CD4-positive, alpha-beta T cell treated with Interleukin-21 for 1 hour (primary cell): ENCODE results near the gene ITGA2.

Experiments used
- DNase-seq: peaks from one replicate; pipeline ENCODE4 v3.0.0-alpha.2; 2020

The ITGA2 gene

DNA sequence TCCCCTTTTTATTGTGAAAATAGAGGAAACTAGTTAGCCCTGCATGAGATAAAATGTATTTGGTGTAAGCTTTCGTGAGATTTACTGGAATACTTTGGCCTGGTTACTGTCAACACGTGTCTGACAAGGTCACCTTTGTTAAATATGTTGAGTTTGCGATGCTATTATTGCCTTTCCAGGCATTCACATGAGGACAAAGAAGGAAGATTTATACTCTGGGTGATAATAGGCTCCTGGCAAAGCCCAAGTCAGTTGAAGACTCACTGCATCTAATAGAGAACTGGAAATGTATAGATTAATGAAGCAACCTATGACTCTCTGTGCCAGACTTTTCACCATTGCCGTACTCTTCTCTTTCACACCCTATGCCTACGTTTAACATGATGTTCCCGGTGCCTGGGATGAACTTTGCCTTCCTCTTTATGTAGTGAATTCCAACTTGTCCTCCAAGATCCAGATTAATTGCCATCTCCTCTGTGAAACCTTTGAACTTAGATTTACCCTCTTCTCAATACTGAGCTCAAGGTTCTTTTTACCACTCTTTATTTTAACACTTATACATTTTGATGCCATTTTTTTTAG, 33.9 kb downstream of the ITGA2 start:
- DNase-seq, result no peak

DNA sequence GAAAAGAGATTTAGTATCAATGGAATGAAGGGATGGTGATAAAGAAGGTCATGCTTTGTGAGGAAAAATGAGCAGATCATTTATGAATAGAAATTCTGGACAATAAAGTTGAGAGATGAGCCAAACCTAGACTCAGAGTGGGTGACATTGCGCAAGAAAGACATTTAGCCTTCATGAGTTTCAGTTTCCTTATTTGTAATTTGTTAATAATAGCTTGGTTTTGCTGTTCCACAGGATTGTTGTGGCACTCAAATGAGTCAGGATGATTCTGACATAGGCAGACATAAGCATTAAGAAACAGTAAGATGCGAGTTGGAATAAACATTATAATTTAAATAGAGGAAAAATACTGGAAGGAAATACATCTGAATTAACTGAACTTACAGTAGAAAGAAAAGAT, 34.8 kb downstream of the ITGA2 start:
- DNase-seq, result no peak

DNA sequence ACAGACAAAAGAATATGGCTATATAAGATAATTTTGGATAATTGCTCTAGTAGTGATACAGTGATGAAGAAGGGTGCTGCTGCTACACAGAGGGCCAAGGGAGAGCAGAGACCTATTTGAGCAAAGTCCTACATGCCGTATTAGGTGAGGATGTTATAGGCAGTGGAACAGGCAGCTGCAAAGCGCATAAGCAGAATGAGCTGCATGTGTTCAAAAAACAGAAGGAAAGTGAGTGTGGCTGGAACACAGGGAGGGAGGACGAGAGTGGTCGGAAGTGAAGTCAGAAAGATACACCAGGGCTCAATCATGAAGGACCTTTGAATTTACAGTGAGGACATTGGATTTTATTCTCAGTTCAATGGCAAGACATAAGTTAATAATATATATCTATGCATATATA, 35.4 kb downstream of the ITGA2 start:
- no peak for DNase-seq

DNA sequence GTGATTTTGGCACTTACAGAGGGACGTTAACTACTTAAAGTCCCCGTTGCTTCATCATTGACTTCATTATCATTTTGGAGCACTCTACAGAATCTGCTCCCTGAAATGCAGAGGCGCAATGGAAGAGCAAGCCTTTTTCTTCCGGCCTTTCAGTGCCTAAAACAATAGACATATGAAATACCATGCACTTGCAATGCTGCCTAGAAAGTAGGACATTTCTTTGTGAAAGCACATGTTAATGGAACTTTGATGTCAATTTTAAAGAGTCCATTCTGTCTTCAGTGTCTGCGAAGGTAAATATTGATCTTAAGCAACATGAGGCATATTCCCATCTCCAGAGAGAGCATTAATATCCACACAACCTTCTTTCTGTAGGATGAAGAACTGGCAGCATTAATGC, 36.3 kb downstream of the ITGA2 start:
- no peak for DNase-seq

DNA sequence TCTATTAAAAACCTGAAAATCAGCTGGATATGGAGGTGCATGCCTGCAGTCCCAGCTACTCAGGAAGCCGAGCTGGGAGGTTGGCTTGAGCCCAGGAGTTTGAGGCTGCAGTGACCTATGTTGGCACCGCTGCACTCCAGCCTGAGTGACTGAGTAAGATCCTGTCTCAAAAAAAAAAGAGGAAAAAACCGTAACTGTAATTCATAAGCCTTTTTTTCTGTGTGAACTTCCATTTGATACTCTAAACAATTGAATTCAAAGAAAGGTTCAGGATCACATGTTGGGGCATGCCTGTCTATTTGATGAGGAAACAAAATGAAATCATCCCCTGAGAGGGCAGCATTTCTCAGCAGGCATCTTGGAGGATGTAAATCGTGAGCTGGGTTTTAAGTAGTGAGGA, 38.8 kb downstream of the ITGA2 start:
- DNase-seq, result no peak

DNA sequence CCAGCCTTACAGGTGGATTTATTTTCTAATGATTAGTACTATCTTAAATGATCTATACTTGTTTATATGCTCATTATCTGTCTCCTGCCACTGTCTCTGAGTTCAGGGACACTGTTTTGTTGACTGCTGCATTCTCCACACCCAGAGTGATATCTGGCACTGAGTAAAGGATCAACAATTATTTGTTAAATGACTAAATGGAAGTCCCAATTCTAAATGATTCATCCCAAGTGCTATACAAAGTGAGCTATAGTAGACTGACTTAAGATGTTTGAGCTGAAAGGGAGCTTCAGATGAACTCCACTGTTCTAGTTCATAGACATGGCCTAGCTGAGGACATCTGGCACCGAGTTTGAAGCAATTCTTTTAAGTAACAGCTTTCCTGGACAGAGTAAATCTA, 40.5 kb downstream of the ITGA2 start:
- no peak for DNase-seq

DNA sequence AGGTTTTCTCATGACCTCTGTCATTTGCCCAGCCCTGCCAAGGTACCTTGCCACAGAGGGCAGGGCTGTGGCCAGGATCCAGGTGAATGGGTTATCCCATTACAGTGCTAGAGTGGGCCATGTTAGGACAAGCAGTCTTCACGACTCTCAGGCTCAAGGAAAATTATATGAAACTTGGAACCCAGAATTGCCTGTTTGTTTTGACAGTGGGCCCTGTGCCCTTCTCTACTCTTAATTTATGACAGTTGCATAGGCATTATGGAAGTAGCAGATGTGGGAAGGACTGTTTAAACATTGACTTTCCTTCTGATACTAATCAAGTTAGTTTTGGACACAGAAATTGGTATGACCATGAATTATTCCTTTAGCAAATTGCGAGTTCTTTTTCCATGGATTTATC, 41.7 kb downstream of the ITGA2 start:
- no peak for DNase-seq

DNA sequence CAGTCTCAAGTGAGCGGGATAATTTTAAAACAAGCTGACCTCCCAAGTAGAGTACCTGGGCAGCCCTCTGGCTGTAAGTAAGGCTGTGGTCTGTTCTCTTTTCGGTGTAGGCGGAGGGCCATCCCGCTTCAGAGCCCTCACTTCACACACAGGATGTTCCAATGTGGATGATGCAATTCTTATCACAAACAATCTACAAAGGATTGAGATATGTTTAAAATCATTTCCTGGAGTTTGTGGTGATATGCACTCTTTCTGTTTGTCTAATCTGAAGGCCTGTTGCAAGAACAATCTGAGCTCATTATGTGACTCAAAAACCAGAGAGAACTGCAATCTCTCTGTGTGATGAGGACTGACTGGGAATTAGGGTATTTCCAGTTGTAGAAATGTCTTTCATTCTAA, 42.5 kb downstream of the ITGA2 start:
- peak; percentile 22 for DNase-seq

DNA sequence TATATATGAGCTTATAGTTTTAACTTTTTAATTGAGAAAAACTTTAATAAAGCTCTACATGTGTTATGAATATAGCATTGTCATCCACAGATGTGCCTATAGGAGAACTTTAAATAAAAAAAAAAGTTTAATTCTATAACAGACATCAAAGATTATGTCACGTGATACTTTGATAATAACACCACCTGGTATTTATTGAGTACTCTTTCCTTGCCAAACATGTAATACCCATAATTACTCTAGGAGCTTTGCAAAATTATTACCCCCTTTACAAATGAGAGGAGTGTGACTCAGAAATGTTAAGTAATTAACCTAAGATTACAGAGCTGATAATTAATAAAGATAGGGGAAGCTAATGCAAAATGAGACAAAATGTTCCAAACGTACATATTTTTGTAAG, 43.0 kb downstream of the ITGA2 start:
- no peak for DNase-seq

DNA sequence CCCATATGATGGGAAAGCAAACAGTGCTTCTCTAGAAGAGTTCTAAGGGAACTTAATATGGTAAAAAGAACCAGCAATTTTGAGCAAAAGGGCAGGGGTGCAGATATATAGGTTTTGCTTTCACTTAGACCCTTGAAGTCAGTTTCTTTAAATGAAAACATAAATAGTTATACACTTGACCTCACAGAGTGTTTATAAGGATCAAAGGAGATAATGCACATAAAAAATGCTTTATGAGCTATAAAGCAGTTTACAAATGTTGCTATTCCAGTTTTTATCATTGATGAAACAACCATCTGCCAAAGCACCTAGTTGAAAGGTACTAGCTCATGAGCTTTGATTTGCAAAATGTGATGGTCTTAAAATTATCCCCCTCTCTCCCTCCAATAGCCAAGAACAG, 45.7 kb downstream of the ITGA2 start:
- no peak for DNase-seq

DNA sequence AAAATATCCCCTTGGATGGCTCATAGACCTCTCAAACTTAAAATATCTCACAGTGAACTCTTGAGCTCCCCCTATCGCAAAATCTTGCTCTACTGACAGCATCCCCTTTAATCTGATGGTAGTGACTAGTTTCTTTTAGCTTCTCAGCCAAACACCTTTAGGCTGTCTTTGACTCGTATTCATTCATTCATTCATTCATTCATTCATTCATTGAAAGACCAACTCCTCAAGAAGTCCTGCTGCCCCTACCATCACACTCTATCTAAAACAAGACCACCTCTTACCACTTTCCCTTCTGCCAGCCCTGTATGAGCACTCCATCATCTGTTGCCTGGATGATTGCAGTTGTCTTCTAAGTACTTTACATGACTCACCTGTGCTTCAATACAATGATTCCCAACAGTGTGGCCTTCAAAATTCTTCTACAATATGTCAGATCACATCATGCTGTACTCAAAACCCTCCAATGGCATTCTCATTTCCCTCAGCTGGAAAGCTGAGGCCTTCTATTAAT, 46.8 kb downstream of the ITGA2 start:
- no peak for DNase-seq

DNA sequence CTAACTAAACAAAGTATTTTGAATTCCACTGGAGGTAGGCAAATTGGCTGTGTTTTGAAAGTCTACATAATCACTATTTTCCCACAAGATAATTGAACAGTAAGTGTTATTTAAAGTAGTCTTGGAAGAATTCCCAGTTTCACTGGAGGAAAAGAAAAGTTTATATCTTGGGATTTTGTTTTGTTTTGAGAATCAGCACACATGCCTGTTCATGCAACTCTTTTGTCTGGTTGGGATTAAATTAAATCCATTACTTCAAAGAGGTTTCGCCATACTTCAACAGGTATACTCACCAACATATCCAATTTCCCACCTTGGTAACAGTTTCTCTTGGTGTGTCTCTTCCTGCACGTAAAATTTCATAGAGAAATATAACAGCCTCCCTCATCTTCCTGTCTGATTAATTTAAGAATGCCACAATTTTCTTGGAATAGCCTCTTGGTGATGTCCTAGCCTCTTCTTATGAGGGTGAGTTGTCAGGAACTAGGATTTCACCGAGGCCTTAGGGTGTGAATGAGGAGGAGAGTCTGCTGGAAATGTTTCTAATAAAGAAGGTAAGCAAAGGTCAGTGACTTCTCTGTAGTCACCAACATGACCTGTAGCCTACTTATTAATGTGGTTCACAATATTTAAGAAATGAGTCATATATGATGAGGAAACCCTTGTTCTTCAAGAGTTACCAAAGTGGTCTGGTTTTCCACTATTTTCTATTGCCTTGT, 48.1 kb downstream of the ITGA2 start:
- DNase-seq, result no peak

DNA sequence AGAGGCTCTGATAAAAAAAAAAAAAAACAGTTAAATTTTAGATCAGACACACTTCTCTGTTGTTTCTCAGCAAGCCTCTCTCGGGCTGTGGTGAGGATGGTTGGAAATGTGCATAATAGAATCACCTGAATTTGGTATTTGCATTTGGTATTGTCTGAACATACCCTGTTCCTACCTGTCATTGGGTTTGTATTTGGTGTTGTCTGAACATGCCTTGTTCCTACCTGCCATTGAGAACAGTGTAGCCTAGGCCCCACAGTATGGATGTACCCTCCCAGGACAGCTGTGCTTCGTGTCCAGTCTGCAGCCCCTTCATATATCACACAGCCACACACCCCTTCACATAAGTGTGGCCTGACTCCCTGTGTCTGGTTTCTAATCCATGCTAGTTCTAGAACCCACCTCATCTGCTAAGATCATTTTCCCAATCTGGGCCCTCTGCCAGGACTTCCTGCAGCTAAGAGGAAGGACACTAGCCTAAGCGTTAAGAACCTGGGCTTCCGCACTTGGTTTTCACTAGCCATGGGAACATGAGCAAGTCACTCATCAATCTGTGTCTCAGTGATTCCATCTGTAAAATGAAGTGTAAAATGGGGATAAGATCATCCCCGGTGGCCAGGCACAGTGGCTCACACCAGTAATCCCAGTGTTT, 49.2 kb downstream of the ITGA2 start:
- DNase-seq, result no peak

DNA sequence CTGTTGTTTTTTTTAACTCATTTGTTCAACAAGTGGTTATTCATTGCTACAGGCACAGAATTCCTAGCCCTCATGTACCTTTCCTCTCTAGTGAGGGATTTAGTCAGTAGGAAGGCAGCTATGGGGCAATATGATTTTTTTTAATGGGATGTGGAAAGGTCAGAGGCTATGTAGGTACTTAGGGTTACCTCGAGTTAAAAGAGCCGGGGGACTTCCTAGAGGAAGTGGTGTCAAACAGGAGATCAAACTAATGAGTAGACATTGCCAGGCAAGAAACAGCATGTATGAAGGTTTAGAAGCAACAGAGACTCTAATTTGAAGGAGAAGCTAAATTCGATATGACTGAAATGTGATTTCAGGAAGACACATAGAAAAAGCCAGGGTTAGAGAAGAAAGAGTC, 50.7 kb downstream of the ITGA2 start:
- peak; percentile 12 for DNase-seq

DNA sequence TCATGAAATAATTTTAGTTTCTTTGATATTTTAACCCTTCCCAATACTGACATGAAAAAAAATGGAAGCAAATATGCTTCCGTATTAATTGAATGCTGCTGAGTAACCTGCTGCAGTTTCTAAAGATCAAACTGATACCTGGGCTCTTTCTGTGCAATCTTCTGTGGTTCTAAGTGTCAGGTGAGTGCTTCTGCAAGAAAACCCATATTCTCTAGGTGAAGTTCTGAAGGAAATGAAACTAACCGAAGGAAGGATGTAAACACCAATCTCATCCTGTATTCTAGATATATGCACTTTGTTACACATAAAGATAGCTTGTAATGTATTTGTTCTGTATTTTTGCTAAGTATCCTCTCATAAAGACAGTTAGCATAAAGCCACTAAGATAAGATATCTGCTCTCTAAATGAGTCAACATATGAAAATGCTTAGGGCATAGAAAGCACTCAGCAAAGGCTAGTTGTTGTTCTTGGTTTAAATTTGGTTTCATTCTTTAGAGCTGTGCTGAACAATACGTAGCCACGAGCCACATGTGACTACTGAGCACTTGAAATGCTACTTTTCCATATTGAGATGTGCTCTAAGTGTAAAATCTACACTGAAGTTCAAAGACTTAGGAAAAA, 52.0 kb downstream of the ITGA2 start:
- DNase-seq, result peak; percentile 38

DNA sequence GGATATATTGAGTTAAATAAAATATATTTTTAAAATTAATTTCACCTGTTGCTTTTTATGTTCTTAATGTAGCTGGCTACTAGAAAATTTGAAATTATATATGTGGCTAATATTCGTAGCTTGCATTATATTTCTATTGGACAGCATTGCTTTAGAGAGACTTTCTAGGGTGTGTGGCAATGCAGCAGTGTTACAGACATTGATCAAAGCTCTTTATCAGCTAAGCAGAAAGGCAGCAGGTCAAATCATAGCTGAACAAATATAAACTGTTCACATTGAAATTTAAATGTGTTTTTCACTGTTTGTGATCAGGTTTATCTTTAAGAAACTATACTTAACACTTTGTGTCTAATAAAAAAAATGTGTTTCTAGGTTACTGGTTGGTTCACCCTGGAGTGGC, 52.6 kb downstream of the ITGA2 start:
- DNase-seq, result no peak

DNA sequence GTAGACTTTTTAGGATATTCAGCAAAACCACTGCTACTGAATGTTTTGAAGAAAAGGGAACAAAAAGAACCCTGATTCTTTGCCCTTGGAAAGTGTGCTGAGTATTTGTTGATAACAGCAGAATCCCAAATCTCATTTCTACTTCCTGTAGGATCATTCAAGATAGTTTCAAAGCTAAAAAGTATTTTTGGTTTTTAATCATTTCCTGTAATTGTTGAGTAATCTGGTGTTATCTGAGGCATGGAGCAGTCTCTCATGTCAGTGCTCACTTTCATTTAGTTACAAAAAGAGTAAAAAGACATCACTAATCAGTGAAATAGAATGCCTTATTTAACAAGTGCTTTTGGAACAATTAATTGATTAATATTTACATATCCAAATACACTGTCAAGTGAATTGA, 56.1 kb downstream of the ITGA2 start:
- no peak for DNase-seq

DNA sequence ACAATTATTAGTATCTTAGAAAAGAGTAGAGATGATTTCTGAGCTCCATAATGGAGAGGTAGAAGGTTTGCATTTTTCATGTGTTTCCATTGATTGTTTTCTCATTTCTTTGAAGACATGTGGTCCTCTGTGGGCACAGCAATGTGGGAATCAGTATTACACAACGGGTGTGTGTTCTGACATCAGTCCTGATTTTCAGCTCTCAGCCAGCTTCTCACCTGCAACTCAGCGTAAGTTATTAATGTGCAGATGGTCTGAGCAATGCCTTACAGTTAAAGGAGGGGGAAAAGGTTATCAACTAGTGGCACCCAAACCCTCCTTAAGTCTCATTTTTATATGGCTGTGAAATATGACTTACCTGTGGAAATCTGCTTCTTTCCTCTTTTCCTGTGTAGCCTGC, 59.1 kb downstream of the ITGA2 start:
- no peak for DNase-seq

DNA sequence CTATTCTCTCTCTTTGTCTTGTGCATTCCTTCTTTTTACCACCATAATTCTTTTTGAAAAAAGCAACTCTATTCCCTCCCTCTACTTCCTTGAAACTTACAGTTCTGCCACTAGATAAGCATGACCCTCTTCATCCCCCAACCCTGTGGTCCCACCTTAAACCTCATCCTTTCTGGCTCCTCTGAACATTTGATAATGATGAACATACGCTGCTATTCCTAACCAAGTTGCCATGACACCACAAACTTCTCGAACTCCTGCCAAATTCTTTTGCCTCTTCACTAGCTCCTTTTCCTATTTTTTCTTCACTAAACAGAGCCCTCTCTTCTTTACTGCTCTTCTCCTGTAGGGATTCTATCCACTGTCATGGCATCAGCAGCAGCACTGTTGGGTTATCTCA, 63.3 kb downstream of the ITGA2 start:
- DNase-seq, result no peak

DNA sequence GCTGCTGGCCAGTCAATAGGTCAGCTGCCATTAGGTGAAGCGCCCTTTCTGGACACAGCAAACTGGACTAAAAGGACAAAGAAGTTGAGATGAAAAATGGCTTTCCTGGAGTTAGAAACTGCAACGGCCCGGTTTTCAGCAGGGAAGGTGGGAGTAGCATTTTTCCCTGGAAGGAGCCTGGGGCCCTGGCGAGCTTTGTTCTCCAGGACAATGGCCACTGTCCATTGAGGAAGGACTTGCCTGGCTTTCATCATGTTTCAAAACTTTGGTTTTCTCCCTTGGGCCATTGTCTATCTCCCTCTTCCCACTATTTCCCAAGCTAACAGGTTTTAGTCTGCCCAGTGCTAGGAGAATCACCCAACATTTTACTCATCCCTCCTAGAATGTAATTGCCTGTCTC, 64.2 kb downstream of the ITGA2 start:
- DNase-seq, result no peak

DNA sequence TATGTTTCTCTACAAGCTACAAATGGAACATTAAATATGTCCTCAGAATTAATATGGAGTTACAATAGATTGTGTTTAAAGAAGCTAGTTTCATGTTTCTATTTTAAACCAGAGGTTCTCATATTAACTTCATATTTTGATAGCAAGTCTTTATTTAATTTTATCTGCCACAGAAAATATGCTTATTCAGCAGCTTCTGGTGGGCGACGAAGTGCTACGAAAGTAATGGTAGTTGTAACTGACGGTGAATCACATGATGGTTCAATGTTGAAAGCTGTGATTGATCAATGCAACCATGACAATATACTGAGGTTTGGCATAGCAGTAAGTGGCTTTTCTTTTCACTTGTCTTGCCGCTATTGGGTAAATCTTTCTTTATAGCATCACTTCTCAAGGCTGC, 66.2 kb downstream of the ITGA2 start:
- DNase-seq, result no peak

DNA sequence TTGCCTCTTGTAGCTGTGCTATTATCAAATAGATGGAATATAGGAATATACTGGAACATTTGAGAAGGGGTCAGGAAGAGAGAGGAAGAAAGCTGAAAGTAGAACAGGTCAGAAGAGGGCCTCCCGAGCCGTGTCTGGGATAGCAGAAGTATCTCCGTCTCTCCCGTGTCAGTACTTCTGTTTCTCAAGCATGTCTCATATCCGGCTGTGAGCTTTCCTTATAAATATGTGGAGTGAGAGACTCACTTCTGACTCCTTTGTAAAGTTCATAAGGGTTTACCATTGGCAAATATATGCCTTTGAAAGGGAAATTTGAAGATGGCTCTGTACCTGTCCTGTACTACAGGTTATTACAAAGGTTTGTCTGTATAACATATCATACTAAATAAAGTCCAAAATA, 70.1 kb downstream of the ITGA2 start:
- DNase-seq, result no peak

DNA sequence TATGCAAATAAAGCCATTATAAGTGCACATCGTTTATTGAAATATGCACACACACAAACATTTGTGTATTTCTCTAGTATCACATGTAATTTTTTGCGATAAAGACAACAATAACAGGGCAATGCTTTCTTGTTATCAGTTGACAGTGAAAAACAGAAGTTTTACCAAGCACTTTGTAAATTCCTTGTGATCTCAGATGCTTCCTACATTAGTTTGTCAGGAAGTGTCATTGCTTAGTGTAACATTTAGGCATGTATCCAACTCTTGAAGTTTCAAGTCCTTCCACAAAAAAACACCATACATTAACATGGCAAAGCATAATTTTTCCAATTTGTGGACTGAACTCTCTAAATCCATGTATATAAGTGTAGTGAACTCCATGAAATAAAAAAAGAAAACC, 74.0 kb downstream of the ITGA2 start:
- no peak for DNase-seq

DNA sequence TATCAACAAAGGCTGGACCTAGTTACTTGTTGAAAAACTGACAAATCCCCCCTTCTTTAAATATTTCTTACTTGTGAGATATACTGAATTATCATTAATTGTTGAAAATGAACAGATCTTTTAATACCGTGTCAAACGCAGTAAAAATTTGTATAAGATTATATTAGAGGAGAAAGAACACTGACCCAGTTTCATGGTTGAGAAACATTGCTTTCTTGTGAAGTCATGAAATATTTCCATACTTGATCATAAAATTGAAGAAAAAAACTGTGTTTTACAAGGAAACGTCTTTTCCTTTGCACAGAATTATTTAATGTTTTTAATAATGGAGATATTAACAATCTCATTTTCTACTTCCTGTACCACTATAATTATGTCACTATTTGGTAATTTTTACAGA, 74.6 kb downstream of the ITGA2 start:
- no peak for DNase-seq
